Measurements from ENCODE around the gene G0S2.

Gene G0S2

GRCh38 chr1:209674957-209675564, at the start of gene G0S2:
TSS of gene G0S2 (plus strand) at chr1:209675412. CDS start at chr1:209675685, 273 bp downstream.
- no peak for DNase-seq (ENCODE audit: insufficient read length, low spot score)
- FAIRE-seq, result no peak

- FAIRE-seq (no peak), DNase-seq (ENCODE audit: insufficient read length, low spot score) (no peak)
Measured at GRCh38 chr1:209625791-209626285, 49.4 kb upstream of the G0S2 start.

- FAIRE-seq, result no peak
- DNase-seq (ENCODE audit: insufficient read length, low spot score), result no peak
Measured at GRCh38 chr1:209626346-209627026, 48.7 kb upstream of the G0S2 start.

- FAIRE-seq (no peak), DNase-seq (ENCODE audit: insufficient read length, low spot score) (no peak)
Measured at GRCh38 chr1:209627027-209627731, 48.0 kb upstream of the G0S2 start.

GRCh38 chr1:209627732-209628196, 47.4 kb upstream of the G0S2 start:
- peak; percentile 97 for FAIRE-seq
- peak; percentile 83 for DNase-seq (ENCODE audit: insufficient read length, low spot score)

- FAIRE-seq (no peak), DNase-seq (ENCODE audit: insufficient read length, low spot score) (no peak)
Measured at GRCh38 chr1:209628618-209629299, 46.5 kb upstream of the G0S2 start.

- no peak for FAIRE-seq
Measured at GRCh38 chr1:209629621-209630382, 45.4 kb upstream of the G0S2 start.

GRCh38 chr1:209630383-209631225, 44.6 kb upstream of the G0S2 start:
- DNase-seq (ENCODE audit: insufficient read length, low spot score) (no peak), FAIRE-seq (no peak)

More at GRCh38 chr1:209629621-209630382, 45.4 kb upstream of the G0S2 start:
- DNase-seq (ENCODE audit: insufficient read length, low spot score), result no peak

GRCh38 chr1:209633335-209633997, 41.7 kb upstream of the G0S2 start:
- FAIRE-seq (no peak), DNase-seq (ENCODE audit: insufficient read length, low spot score) (no peak)

GRCh38 chr1:209634005-209634737, 41.0 kb upstream of the G0S2 start:
- no peak for DNase-seq (ENCODE audit: insufficient read length, low spot score)
- FAIRE-seq, result no peak

- DNase-seq (ENCODE audit: insufficient read length, low spot score) (no peak), FAIRE-seq (no peak)
Measured at GRCh38 chr1:209635850-209636249, 39.4 kb upstream of the G0S2 start.

GRCh38 chr1:209641832-209642172, 33.4 kb upstream of the G0S2 start:
- FAIRE-seq, result no peak
- DNase-seq (ENCODE audit: insufficient read length, low spot score), result no peak

GRCh38 chr1:209642816-209643215, 32.4 kb upstream of the G0S2 start:
- DNase-seq (ENCODE audit: insufficient read length, low spot score), result no peak
- FAIRE-seq, result no peak

- DNase-seq (ENCODE audit: insufficient read length, low spot score) (no peak), FAIRE-seq (no peak)
Measured at GRCh38 chr1:209643285-209644020, 31.8 kb upstream of the G0S2 start.

- FAIRE-seq, result no peak
- DNase-seq (ENCODE audit: insufficient read length, low spot score), result no peak
Measured at GRCh38 chr1:209645574-209646452, 29.4 kb upstream of the G0S2 start.

GRCh38 chr1:209646558-209646957, 28.7 kb upstream of the G0S2 start:
- peak; percentile 80 for FAIRE-seq

GRCh38 chr1:209647156-209647555, 28.1 kb upstream of the G0S2 start:
- peak; percentile 4 for FAIRE-seq
- DNase-seq (ENCODE audit: insufficient read length, low spot score), result no peak

More at GRCh38 chr1:209646558-209646957, 28.7 kb upstream of the G0S2 start:
- no peak for DNase-seq (ENCODE audit: insufficient read length, low spot score)
